Spleen (tissue), 11 donors: ENCODE data around the gene VSTM1. TPM values are rescaled to one million over a fixed set of nuclear protein-coding genes. Genes with fewer than 3 reads are reported as not detected.
A peak's percentile ranks its signal among the peaks of the same experiment; 100 is the strongest.

ENCODE experiments used
- DNase-seq: peaks from one replicate; pipeline ENCODE4 v3.0.0-alpha.2; 2020
- H3K27ac ChIP-seq, 8 donors: fragments of 200-600 bp; sonication (generic) in 7 of 8; 1 replicate in 4 of 8; 2 replicates in 4 of 8; pipeline versions ENCODE4 v1.5.0 to v1.8.0; 2016 to 2021; ENCODE audit warnings: inconsistent platforms in 4 of 8, mild to moderate bottlenecking in 4 of 8, moderate library complexity in 1 of 8
- H3K27me3 ChIP-seq, 7 donors: fragments of 200-600 bp; sonication (generic) in 6 of 7; replicated peaks in 1 of 7; 1 replicate in 4 of 7; 2 replicates in 3 of 7; pipeline versions ENCODE4 v1.5.0 to v1.8.0; 2016 to 2021; ENCODE audit warnings: inconsistent platforms in 3 of 7, mild to moderate bottlenecking in 1 of 7
- H3K36me3 ChIP-seq, 6 donors: fragments of 200-600 bp; sonication (generic) in 5 of 6; 1 replicate in 4 of 6; 2 replicates in 2 of 6; pipeline versions ENCODE4 v1.5.0 to v1.8.0; 2016 to 2021; ENCODE audit warnings: inconsistent platforms in 2 of 6
- H3K4me1 ChIP-seq, 6 donors: fragments of 200-600 bp; sonication (generic) in 5 of 6; 1 replicate in 3 of 6; 2 replicates in 3 of 6; pipeline versions ENCODE4 v1.5.0 to v1.8.0; 2016 to 2021; ENCODE audit warnings: inconsistent platforms in 3 of 6
- H3K4me3 ChIP-seq, 8 donors: fragments of 200-600 bp; sonication (generic) in 7 of 8; 1 replicate in 4 of 8; 2 replicates in 4 of 8; pipeline versions ENCODE4 v1.5.0 to v1.8.0; 2016 to 2021; ENCODE audit warnings: inconsistent platforms in 4 of 8, mild to moderate bottlenecking in 4 of 8, moderate library complexity in 2 of 8
- H3K9me3 ChIP-seq, 8 donors: fragments of 200-600 bp; sonication (generic) in 7 of 8; 1 replicate in 4 of 8; 2 replicates in 4 of 8; pipeline versions ENCODE4 v1.5.0 to v1.8.0; 2016 to 2021; ENCODE audit warnings: inconsistent platforms in 4 of 8
- POLR2A ChIP-seq, 3 donors: fragments of 450-650 bp; IDR thresholded peaks; one replicate each; pipeline ENCODE4 v1.5.1; 2017; ENCODE audit warnings: antibody characterized with exemption in 3 of 3, mild to moderate bottlenecking in 1 of 3
- POLR2AphosphoS5 ChIP-seq, 3 donors: sonication (generic); formaldehyde crosslinking; IDR thresholded peaks; one replicate each; pipeline ENCODE4 v1.5.1; 2017; ENCODE audit warnings: antibody characterized with exemption in 3 of 3
- WGBS, 5 donors: extraction: QIAGEN DNeasy Blood & Tissue Kit in 3 of 5; methylation state at CpG; one replicate each; pipeline versions ENCODE4 v1.1.5 to v1.1.7; 2013 to 2018; 5-methylcytosine and 5-hydroxymethylcytosine counted together
- intact Hi-C: fragments of 100-400 bp; cut with DNase I; formaldehyde crosslinking; loops from one replicate; pipeline ENCODE4 v1.15.0; 2023; ENCODE audit warnings: low total_unique reads
- polyA plus RNA-seq, 3 donors: library from polyadenylated mRNA; stranded (reverse); fragments of 200-250 nt; gene quantifications; one replicate each; pipeline ENCODE4 v1.2.1, GENCODE V29; 2013
- total RNA-seq, 7 donors: library from RNA; depleted of rRNA in 3 of 7; stranded (reverse); fragments of >200 nt in 3 of 7; fragmentation: NEBNext Ultra II Directional in 4 of 7; extraction: Animal tissue kit (Norgen Biotek cat#: 25700) in 4 of 7; gene quantifications; one replicate each; pipeline versions ENCODE4 v1.1.0 to v1.2.1, GENCODE V29; 2016 to 2021
- TF ChIP-seq, protein P1 (sequence below), 11 experiments: fragments of 200-600 bp in 7 of 11; fragments of 450-650 bp in 4 of 11; sonication (generic) in 4 of 11; IDR thresholded peaks in 8 of 11; conservative IDR thresholded peaks in 3 of 11; 1 replicate in 7 of 11; 2 replicates in 4 of 11; pipeline versions ENCODE4 v1.4.0 to v1.8.0; 2016 to 2021; ENCODE audit warnings: antibody characterized with exemption in 11 of 11, inconsistent platforms in 4 of 11, mild to moderate bottlenecking in 1 of 11
- donor health status: healthy with polysubstance abuse.
- donor health status: DM: no; HTN: no; CAD: no; lungs with moderate emphysema.
- donor health status: DM: no; HTN: no; CAD: no.
- donor health status: Bipolar disorder and iron deficiency.
- donor health status: healthy.
- donor health status: DM: no; HTN: no; CAD: no.
- donor health status: DM: yes; HTN: yes; CAD: no.

The VSTM1 gene
- total and polyA plus RNA-seq, 10 donors: 0.32 to 13.3 (median 5.3) TPM; not detected in 1

DNA sequence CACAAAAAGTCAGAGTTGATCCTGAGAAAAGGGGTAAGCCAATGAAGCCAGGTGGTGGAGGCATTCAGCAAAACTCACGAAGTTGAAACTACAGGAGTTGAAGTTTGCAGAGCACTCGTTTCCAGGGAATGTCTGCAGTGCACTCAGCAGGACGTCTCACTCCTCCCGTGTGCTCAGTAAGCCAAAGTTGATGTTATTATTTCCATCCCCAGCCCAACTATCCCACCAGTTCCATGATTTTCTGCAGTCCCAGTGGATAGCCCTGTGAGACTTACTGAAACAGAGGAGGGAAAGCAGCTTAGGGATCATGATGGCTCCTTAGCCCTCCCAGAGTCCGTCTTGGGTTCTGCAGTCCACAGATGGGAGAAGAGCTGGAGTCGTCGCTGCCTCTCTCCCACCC, 17.3 kb upstream of the VSTM1 start, which contains the start of gene TARM1:
Gene TARM1 (minus strand): TSS at position 334 of the 400 bp plus-strand sequence. CDS start 25 bp downstream, at position 309.
- Histone ChIP-seq H3K4me3 (no peak within 1 kb of the TSS), H3K27ac (peak within 1 kb of the TSS in 2 of 8 donors; percentile 48 to 53), H3K27me3 (peaks cover 0 to 3% (median 0%) of the 10 kb centered on the region in 7 donors), H3K4me1 (peaks cover 0 to 13% (median 1%) of the 10 kb centered on the region in 6 donors), H3K9me3 (peaks cover 0 to 36% (median 22%) of the 10 kb centered on the region in 8 donors), H3K36me3 (no peaks in the 10 kb centered on the region)
- TF ChIP-seq POLR2AphosphoS5 (IDR thresholded peaks at IDR 0.05): no peak
- no peak for TF ChIP-seq POLR2A (IDR thresholded peaks at IDR 0.05)
- TF ChIP-seq, protein P1, sequence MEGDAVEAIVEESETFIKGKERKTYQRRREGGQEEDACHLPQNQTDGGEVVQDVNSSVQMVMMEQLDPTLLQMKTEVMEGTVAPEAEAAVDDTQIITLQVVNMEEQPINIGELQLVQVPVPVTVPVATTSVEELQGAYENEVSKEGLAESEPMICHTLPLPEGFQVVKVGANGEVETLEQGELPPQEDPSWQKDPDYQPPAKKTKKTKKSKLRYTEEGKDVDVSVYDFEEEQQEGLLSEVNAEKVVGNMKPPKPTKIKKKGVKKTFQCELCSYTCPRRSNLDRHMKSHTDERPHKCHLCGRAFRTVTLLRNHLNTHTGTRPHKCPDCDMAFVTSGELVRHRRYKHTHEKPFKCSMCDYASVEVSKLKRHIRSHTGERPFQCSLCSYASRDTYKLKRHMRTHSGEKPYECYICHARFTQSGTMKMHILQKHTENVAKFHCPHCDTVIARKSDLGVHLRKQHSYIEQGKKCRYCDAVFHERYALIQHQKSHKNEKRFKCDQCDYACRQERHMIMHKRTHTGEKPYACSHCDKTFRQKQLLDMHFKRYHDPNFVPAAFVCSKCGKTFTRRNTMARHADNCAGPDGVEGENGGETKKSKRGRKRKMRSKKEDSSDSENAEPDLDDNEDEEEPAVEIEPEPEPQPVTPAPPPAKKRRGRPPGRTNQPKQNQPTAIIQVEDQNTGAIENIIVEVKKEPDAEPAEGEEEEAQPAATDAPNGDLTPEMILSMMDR (IDR thresholded peaks at IDR 0.05 in 8 of 11, conservative IDR thresholded peaks at IDR 0.05 in 3 of 11): no peak
- DNase-seq: no peak
- WGBS, 5 donors: 65 to 82% (median 78%) methylated on average over 7 of the region's 7 CpGs
- intact Hi-C loops: no loop called here

DNA sequence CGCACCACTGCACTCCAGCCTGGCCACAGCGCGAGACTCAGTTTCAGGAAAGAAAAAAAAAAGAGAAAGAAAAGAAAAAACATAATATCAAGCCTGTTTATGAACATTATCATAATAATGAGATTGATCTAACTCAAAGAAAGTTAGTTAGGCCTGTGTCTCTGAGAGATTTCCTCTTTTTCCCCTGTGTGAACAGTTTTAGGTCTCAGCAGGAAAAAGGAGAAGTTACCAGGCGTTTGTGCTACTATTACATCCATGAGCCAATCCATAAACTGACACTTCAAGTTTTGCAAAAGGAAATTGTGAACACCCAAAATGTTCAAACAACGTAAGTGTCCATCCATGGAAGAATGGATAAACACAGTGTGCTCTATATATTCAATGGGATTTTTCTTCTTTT, 13.6 kb upstream of the VSTM1 start:
- H3K4me3 ChIP-seq: no peak overlapping the region
- TF ChIP-seq, protein P1 (IDR thresholded peaks at IDR 0.05 in 8 of 11, conservative IDR thresholded peaks at IDR 0.05 in 3 of 11): no peak
- no peak for TF ChIP-seq POLR2A (IDR thresholded peaks at IDR 0.05)
- TF ChIP-seq POLR2AphosphoS5 (IDR thresholded peaks at IDR 0.05): no peak
- H3K27ac ChIP-seq: peak overlapping the region in 6 of 8 donors; percentile 16 to 67 (median 32)
- no peaks in the 10 kb centered on the region for H3K36me3 ChIP-seq
- intact Hi-C loops: no loop called here
- H3K4me1 ChIP-seq: peaks cover 0 to 13% (median 1%) of the 10 kb centered on the region in 6 donors
- no peak for DNase-seq
- 38 to 54% (median 47%) methylated on average over 5 of the region's 5 CpGs for WGBS, 5 donors
- H3K9me3 ChIP-seq: peaks cover 0 to 17% (median 13%) of the 10 kb centered on the region in 8 donors
- peaks cover 0 to 3% (median 0%) of the 10 kb centered on the region in 7 donors for H3K27me3 ChIP-seq

DNA sequence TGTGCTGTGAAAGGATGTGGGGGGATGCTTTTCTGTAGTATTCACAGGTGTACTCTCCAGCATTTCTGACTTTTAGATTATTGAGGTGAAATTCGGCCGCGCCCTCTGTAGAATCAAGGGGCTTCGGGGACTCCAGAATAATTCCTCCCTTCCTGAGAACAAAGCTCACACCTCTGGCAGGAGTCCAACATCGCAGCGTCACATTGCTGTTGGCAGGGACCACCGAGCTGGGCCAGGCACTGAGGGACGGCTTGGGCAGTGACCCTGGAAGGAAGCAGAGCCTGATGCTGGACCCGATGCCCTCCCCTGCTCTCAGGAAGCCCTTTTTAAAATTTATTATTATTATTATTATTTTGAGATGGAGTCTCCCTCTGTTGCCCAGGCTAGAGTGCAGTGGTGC, 11.2 kb upstream of the VSTM1 start:
- peaks cover 0 to 13% (median 1%) of the 10 kb centered on the region in 6 donors for H3K4me1 ChIP-seq
- peaks cover 0 to 6% (median 0%) of the 10 kb centered on the region in 8 donors for H3K9me3 ChIP-seq
- no peaks in the 10 kb centered on the region for H3K36me3 ChIP-seq
- peaks cover 0 to 3% (median 0%) of the 10 kb centered on the region in 7 donors for H3K27me3 ChIP-seq
- 77 to 86% (median 83%) methylated on average over 9 of the region's 9 CpGs for WGBS, 5 donors
- no peak overlapping the region for H3K27ac ChIP-seq
- H3K4me3 ChIP-seq: no peak overlapping the region
- no peak for TF ChIP-seq POLR2AphosphoS5 (IDR thresholded peaks at IDR 0.05)
- TF ChIP-seq, protein P1 (IDR thresholded peaks at IDR 0.05 in 8 of 11, conservative IDR thresholded peaks at IDR 0.05 in 3 of 11): no peak
- TF ChIP-seq POLR2A (IDR thresholded peaks at IDR 0.05): no peak
- intact Hi-C loops: no loop called here
- no peak for DNase-seq

DNA sequence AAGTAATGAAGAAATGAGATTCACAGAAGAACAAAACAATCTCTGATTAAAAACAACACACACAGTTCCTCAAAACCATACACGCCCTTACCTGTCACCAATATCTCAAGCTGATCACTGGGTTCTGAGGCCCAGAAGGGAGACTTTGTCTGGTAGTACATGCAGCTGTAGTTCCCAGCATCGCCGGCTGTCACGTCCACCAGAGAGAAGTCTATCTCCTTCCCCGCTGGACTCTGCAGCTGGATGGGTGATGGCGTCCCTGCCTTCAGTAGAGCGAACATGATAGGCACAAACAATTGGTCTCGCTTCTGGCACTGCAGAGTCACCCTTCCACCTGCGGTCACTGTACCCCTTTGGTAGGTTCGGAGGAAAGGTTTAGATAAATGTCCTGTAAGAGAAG, 10.1 kb upstream of the VSTM1 start:
- Histone ChIP-seq H3K9me3 (peaks cover 0 to 15% (median 7%) of the 10 kb centered on the region in 8 donors), H3K4me1 (peaks cover 0 to 13% (median 1%) of the 10 kb centered on the region in 6 donors), H3K36me3 (no peaks in the 10 kb centered on the region), H3K27ac (no peak overlapping the region), H3K27me3 (peaks cover 0 to 3% (median 0%) of the 10 kb centered on the region in 7 donors), H3K4me3 (no peak overlapping the region)
- intact Hi-C loops: no loop called here
- TF ChIP-seq, protein P1 (IDR thresholded peaks at IDR 0.05 in 8 of 11, conservative IDR thresholded peaks at IDR 0.05 in 3 of 11): no peak
- TF ChIP-seq POLR2AphosphoS5 (IDR thresholded peaks at IDR 0.05): no peak
- no peak for TF ChIP-seq POLR2A (IDR thresholded peaks at IDR 0.05)
- DNase-seq: no peak
- 82 to 93% (median 92%) methylated on average over 10 of the region's 10 CpGs for WGBS, 5 donors
